Tongue (tissue), 2 donors: ENCODE data around the gene CD28. TPM values are rescaled to one million over a fixed set of nuclear protein-coding genes. Genes with fewer than 3 reads are reported as not detected.
"Not testable (repeated sequence)": the region's sequence is repeated elsewhere in the genome, so short reads cannot be mapped to it uniquely, and the experiment has no call there.

Source experiments
- DNase-seq: peaks from one replicate; pipeline ENCODE4 v3.0.0-alpha.2; 2015
- total RNA-seq: library from RNA; depleted of rRNA; stranded (reverse); fragments of >200 nt; gene quantifications from one replicate; pipeline ENCODE4 v1.2.3, GENCODE V29; 2014

Gene CD28
- total RNA-seq, 1 donor from 2014 or later = 2.4 TPM

DNA sequence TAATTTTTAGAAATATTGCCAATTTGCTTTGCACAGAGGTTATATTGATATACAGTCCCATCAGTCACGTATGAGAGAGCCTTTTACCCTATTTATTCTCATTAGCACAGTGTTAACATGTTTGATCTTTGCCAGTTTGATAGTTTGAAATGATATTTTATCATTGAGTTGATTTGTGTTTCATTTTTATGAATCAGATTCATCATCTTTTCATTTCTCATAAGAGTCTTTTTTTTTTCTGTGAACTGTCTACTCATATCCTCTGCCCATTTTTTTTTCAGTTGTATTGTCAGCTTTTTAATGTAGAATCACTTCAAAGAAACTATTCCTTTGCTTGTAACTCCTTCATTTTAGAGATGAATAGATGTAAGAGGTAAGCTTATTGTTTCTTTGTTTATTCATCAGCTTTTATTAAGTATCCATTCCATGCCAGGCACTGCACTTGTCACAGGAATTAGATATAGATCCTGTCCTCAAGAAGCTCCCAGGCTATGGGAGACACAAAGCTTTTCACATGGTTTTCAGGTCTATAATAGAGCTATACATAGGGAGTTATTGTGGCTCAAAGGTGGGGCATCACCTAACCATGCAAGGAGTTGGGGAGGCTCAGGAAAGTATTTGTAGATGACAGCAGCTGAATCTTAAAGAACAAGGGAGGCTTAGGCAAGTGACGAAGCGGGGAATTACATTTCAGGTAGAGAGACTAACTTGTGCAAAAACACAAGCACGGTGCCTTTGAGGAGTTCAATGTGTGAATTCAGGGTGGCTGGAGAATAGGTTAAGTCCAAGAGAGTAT, 42.1 kb downstream of the CD28 start:
- DNase-seq = no peak

DNA sequence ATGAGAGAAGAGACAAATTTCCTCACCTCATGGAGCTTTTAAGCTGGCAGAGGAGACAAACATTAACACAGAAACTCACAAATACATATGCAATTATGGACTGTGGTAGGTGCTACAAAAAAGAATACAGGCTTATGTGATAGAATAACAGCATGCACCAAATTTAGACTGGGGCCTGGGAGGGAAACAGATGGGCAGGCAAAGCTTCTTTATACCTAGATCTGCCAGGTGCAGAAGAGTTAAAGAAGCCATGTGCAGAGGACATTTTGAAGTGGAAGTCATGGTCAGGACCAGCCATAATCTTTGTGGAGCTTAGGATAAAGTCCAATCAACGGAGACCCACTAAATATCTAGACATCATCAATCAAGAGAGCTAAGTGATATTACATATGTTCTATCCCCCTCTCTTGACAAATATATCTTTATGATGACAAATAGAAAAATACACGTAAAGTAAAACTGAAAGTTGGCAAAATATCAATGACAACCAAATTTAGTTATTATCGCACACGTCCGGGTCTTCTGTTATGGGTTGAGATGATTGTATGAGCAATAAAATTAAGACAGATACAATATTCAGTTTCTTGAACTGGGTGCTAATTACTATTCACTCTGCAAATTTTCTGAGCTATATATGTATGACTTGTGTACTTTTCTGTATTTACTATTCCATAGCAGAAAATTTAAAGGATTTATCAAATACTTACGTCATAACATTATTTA, 44.1 kb downstream of the CD28 start:
- DNase-seq = no peak

DNA sequence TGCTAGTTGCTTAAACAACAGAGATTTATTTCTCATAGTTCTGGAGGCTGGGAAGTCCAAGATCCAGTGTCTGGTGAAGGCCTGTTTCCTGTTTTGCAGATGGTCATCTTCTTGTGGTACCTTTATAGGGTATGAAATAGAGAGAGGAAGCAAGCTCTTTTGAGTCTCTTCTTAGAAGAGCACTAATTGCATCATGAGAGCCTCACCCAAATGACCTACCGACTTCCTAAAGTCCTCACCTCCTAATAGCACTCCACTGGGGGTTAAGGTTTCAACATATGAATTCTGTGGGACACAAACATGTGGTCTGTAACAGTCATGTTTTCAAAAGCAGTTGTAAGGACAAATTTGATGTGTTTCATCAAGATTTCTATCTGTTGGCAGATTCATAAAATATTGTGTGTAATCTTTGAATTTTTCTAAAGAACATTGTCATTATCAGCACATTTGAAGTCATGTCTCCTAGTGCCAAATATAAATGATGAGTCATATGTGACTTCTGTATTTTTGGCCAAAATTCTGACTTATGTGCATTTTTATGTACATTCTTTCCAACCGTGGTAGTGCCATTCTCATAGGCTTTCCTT, 45.3 kb downstream of the CD28 start:
- no peak for DNase-seq

DNA sequence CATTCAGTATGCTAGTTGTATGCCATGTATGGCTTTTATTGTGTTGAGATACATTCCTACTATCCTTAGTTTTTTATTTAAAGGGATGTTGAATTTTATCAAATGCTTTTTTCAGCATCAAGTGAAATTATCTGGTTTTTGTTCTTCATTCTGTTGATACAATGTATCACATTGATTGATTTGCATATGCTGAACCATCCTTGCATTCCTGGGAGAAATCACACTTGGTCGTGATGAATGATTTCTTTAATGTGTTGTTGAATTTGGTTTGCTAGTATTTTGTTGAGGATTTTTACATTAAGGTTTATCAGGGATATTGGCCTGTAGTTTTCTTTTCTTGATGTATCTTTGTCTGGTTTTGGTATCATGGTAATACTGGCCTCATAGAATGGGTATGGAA, 49.7 kb downstream of the CD28 start:
- DNase-seq = no peak

DNA sequence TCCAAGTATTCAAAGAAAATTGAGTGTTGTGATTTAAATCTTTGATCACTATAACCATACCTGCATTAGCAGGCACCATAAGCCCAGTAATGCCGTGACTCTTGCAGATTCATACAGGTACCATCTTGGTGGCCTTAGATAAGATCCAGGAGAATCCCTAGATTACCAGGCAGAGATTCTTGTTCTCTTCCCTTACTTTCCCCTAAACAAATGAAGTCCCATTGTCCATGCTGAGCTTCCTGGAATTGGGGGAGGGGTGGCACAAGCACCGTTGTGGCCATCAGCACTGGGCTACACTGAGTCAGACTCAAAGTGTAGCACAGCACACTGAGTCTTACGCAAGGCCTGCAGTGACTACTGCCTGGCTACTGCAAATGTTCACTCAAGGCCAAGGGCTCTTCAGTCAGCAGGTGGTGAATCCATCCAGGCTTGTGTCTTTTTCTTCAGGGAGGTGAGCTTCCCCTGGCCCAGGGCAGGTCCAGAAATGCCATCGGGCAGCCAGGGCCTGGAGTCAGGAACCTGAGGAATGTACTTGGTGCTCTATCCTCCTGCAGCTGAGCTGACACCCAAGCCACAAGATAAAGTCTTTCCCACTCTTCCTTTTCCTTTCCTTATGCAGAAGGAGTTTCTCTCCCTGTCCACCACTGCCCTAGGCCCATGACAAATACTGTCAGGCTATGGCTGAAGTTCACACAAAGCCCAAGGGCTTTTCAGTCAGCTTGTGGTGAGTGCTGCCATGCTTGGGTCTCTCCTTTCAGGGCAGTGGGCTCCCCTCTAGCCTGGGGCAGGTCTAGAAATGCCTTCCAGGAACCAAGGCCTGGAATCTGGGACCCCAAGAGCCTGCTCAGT, 52.6 kb downstream of the CD28 start:
- no peak for DNase-seq

DNA sequence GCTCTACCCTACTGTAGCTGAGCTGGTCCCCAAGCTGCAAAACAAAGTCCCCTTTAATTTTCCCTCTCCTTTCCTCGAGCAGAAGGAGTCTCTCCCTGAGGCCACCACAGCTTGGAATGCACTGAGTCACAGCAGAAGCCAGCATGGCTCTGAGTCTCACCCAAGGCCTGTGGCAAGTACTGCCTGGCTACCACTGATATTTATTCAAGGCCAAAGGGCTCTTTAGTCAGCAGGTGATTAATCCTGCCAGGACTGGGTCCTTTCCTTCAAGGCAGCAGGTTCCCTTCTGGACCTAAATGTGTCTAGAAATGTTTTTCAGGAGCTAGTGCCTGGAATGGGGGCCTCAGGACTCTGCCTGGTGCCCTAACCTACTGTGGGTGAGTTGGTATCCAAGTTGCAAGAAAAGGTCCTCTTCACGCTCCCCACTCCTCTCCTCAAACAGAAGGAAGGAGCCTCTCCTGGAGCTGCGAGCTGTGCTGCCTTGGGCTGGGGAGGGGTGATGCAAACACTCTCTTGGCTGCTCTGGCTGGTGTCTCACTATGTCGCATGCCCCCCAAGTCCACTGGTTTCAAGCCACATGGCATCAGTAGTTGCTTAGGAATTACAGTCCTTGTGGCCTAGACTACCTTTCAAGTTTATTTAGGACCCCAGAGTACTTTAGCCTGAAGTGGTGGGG, 53.4 kb downstream of the CD28 start:
- no peak for DNase-seq

DNA sequence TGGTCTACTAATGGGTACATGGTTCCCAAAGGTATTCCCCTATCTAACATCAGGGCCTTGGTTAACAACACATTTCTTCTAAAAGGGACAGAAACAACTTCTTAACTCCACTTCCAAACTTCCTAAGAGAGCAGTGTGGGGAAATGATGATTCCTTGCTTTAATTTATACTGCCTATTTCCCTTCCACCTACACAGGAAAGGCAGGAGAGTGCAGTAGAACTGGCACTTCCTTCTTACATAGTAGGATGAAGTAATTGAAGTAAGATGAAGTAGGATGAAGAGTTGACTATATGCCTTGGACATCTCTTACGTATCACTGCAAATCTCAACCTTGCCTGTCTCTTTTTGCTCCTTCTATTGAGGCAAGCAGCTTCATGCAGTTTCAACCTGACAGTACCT, 54.7 kb downstream of the CD28 start:
- DNase-seq = no peak

DNA sequence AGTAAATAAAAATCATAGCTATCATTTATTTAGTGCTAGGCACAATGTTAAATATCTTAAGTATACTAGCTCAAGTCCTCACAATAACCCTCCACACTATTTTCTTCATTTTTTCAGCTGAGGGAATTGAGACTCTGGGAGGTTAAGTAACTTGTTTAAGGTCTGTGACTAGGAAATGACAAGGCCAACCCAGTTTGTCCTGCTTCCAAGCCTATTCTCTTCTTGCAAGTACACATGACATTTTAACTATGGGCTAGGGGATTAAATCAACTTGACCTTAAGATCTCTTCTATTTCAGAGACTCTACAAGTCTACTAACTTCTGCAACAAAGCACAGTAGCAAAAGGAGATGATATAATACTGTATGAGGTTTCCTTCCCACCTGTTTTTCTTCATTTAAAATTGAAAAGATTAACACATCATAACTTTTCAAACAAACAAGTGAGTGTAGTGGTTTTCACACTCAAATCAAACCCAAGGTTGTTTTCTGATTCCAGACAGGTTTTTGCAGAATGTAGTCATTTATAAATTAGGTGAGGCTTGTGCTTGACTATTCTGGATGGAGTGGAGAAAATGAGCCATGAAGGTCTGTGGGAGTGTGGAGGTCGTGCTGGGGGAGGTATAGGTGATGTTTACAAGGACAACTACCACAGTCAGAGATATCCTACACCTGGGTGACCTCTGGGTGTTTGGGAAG, 57.0 kb downstream of the CD28 start:
- DNase-seq = no peak

DNA sequence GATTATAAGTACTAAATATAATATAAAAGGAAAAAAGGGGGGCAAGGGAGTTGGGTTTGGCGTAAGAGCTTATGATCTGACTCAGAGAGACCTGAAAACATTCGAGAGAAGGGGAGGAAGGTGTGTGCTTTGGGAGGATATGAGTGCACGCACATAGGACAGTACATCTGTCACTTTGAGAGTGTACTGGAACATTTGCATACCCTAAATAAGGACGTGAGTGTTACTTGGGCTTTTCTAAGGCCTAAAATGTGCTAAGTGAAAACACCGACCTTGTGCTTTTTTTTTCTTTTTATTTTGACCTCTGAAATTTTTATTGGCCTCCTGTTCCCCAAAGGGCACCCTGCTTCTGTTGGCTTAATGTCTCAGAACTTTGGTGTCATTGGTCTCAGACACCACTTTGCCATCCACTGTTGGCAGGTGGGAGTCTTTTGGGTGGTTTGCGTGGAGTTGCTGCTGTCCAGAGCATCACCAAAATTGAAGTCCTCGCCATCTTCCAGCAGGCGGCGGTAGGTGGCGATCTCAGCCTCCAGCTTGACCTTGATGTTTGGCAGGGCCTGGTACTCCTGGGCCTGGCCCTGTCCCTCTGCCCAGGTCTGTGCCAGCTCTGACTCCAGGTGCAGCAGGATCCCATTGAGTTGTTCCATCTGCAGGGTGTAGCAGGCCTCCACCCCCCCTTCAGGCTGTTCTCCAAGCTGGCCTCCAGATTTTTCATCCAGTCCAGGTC, 57.7 kb downstream of the CD28 start:
- no peak for DNase-seq

DNA sequence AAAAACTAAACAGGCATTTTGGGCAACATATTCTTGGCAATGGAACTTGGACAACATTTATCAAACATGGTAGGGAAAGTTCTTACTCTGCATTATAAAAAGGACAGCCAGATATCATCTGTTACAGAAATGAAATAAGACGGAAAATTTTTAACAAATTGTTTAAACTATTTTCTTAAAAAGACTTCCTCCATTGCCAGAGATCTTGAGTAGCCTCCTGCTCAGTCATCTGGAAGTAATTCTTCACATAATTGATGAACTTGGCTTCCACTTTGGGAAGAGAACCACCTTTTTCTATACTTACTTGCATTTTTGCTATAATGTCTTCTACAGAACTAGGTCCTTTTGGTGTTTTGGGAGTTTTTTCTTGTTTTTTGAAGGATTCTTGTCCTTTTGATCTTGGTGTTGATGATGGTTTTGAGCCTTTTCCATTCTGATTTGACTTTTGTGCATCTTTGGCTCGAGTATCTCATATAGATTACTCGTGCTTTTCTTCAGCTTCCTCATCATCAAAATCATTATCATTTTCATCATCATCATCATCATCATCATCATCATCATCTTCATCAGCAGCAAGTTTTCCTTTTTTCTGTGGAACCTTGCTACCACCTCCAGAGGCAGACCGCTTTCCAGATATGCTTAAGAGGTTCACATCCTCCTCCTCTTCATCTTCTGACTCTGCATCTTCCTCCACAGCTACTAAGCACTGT, 66.2 kb downstream of the CD28 start:
- no peak for DNase-seq

DNA sequence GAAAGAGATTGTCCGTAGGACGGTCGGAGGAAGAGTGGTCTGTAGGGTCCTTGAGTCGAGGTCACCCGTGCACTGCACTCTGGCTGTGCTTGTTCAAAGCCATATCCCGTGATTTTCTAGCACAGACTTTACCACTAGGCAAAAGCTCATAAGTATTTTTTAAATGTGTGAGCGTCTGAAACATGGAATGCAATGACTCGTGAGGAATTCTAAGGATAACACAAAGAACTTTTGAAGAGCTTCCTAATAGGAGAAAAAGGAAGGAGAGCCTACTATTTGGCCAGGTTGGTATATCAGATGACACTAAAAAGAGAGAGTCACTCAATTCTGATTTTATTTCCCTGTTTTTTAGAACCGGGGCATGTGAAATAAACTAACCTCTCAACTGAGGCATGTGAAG, 68.3 kb downstream of the CD28 start:
- no peak for DNase-seq

DNA sequence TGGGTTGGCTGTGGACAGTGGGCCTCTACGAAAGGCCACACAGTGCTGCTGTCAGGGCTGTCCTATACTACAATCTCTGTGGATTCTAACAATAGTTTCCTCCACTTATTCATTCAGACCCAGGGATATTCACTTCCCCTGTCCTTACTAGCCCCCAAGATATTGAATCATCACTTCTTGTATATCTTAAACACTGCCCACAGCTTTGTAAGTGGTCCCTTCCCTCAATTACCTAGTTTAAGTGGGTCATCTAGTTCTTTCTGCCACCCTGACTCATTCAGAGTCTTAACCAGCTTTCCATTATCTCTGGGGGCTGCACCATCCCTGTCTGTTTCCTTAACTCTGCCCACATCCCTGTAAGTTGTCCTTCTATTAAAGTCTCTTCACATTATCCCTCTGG, 69.2 kb downstream of the CD28 start:
- DNase-seq = no peak

DNA sequence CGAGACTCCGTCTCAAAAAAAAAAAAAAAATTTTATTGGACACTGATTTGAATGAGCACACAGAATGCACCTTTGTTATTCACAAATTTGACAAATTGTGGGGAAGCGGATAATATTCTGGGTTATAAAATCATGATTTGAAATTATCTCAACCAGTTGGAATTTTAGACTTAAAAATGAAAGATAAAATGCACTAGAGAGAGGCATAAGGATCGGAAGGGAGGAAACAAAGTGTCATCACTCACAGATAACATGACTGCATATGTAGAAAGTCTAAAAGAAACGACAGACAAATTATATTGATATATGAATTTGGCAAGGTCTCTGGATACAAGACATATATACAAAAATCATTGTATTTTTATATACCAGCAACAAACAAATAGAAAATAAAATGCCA, 70.6 kb downstream of the CD28 start:
- no peak for DNase-seq

DNA sequence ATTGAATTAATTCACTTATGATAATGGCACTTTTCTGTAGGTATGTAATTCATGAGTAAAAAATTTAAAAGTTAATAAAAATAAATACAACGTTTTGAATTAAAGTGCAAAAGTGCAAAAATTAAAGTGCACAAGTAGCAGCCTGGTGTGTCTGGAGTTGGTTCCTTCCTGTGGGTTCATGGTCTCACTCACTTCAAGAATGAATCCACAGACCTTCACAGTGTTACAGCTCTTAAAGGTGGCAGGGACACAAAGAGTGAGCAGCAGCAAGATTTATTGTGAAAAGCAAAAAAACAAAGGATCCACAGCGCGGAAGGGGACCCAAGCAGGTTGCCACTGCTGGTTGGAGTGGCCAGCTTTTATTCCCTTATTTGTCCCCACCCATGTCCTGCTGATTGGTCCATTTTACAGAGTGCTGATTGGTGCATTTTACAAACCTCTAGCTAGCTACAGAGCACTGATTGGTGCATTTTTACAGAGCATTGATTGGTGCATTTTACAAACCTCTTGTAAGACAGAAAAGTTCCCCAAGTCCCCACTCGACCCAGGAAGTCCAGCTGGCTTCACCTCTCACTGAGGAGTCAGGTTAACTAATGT, 73.1 kb downstream of the CD28 start:
- DNase-seq = not testable (repeated sequence)

DNA sequence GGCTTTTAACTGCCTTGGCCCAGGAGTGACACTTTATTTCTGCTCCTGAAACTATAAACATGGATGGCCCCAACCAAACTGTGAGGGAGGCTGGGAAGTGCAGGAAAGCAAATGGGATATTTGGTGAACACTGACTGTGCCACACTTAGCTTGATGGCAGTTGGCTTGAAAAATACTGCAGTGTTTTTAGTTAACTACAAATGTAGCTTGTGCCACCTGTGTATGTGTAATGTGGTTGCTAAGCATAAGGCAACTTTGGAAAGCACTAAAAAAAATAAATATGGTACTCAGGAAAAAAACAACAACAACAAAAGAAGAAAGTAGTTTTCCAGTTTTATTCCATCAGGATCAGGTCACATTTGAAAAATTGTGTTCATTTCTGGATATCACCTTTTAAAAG, 73.8 kb downstream of the CD28 start:
- no peak for DNase-seq

DNA sequence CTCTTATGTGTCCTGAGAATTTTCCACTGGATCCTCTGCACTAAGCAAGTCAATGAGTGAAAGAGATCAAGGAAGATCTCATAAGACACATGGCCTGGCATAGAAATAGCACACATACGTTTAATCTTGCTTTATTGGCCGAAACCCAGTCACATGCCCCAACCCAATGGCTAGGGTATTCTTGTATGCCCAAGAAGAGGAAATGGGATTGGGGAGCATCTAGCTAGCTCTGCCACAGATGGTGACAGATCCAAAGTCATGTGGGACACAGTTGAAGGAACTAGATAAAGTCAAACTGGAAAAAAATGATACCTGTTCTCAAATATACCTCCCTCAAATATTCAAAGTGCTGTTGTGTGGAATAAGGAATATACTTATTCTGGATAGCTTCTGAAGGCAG, 74.7 kb downstream of the CD28 start:
- DNase-seq = no peak

DNA sequence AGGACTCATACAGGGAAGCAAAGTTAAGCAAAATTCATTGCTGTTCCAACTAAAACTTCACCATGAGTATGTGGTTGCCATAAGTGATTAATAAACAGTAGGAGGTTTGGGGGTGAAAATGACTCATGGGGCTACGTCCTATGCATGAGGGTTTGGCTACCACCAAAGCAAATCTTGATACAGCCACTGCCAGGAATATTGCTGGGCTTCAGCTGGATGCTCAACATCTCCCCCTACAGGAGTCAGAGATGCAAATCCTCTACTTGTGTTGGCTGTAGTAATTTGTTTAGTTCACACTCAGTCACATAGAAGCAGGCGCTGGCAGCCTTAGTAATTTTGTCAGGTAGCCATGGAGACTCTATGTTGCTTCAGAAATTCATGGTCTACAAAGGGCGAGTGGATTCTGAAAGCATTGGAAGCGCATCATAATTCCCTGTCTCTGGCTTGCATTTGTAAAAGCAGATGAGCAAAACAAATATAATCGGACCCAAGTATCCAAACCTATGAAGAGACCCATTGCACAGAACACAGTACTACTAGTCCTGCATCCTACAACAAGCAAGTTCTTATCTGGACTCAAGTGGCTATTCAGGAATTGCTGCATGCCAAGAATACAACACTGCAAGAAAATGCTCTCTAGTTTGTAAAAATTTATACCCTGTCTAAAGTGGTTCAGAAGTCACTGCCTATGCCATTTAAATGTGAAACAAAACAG, 76.0 kb downstream of the CD28 start:
- peak; percentile 72 for DNase-seq

DNA sequence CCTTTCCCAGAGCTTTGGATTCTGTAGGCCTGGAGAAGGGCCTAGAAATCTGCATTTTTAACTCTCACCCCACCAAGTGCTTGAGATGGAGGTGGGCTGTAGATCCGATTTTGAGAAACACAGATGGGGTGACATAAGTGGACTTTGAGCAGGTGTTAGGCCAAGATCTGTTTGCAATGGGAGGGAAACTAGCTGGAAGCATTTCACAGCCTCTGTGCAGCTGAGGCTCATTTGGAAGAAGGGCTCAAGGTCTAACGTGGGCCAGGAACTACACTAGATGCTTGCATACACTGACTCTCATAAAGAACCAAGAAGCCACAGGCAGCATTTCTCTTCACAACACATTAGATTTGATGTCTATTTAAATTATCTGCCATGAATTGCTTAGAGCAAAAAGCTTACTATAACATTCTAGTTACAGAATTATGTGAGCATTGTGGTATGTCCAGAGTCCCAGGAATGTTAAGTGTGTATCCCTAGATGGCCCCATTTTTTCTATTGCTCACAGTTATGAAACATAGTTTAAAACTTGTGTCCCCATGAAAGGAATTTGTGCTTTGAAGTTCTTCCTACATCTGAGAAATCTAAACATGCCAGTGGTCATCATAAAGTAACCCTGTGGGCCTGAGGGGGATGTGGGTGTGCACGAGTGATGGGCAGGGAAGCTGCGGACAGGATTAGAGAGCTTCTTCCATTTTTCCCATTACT, 77.2 kb downstream of the CD28 start:
- peak; percentile 38 for DNase-seq
